Liver (tissue), 9 donors: Measurements from ENCODE around the gene ZNF211. TPM values are rescaled to one million over a fixed set of nuclear protein-coding genes. Genes with fewer than 3 reads are reported as not detected.
A peak's percentile ranks its signal among the peaks of the same experiment; 100 is the strongest.

Source experiments
- DNase-seq: peaks from one replicate; pipeline ENCODE4 v3.0.0-alpha.2; 2017; ENCODE audit warnings: low spot score
- H3K27ac ChIP-seq, 2 donors: one replicate each; pipeline ENCODE4 v1.7.0; 2013; ENCODE audit warnings: inconsistent platforms in 2 of 2, low read length in 2 of 2, control low read depth in 1 of 2, low read depth in 1 of 2, mild to moderate bottlenecking in 1 of 2
- H3K27me3 ChIP-seq, 4 donors: one replicate each; pipeline versions ENCODE4 v1.6.1 to v1.7.0; 2013; ENCODE audit warnings: low read length in 3 of 4, inconsistent platforms in 1 of 4, mild to moderate bottlenecking in 1 of 4, moderate library complexity in 1 of 4; ENCODE audit not compliant: control insufficient read depth in 4 of 4, insufficient read depth in 4 of 4
- H3K36me3 ChIP-seq, 4 donors: one replicate each; pipeline versions ENCODE4 v1.6.1 to v1.7.0; 2013; ENCODE audit warnings: low read length in 3 of 4, mild to moderate bottlenecking in 3 of 4, low read depth in 1 of 4, moderate library complexity in 1 of 4; ENCODE audit not compliant: control insufficient read depth in 4 of 4, insufficient read depth in 3 of 4
- H3K4me1 ChIP-seq, 4 donors: one replicate each; pipeline versions ENCODE4 v1.6.1 to v1.7.0; 2013; ENCODE audit warnings: low read length in 3 of 4, mild to moderate bottlenecking in 3 of 4, moderate library complexity in 1 of 4; ENCODE audit not compliant: control insufficient read depth in 4 of 4, insufficient read depth in 4 of 4
- H3K4me3 ChIP-seq, 3 donors: one replicate each; pipeline versions ENCODE4 v1.6.1 to v1.7.0; 2013; ENCODE audit warnings: low read length in 3 of 3, control low read depth in 1 of 3, low read depth in 1 of 3, mild to moderate bottlenecking in 1 of 3
- H3K9ac ChIP-seq, 2 donors: one replicate each; pipeline ENCODE4 v1.7.0; 2013; ENCODE audit warnings: low read length in 2 of 2, mild to moderate bottlenecking in 2 of 2, moderate library complexity in 2 of 2, control low read depth in 1 of 2, low read depth in 1 of 2
- H3K9me3 ChIP-seq, 4 donors: one replicate each; pipeline versions ENCODE4 v1.6.1 to v1.7.0; 2013; ENCODE audit warnings: low read length in 3 of 4; ENCODE audit not compliant: control insufficient read depth in 4 of 4
- ATF3 ChIP-seq: IDR thresholded peaks from 2 replicates; pipeline ENCODE4 v1.6.1; 2016; ENCODE audit warnings: antibody characterized with exemption
- EGR1 ChIP-seq, 2 donors: IDR thresholded peaks; 2 replicates each; pipeline ENCODE4 v1.6.1; 2016 to 2018; ENCODE audit warnings: antibody characterized with exemption in 2 of 2, low read depth in 2 of 2
- FOXA1 ChIP-seq: IDR thresholded peaks from 2 replicates; pipeline ENCODE4 v1.6.1; 2016; ENCODE audit warnings: antibody characterized with exemption
- FOXA2 ChIP-seq: IDR thresholded peaks from 2 replicates; pipeline ENCODE4 v1.6.1; 2016; ENCODE audit warnings: antibody characterized with exemption
- GABPA ChIP-seq, 2 donors: IDR thresholded peaks in 1 of 2; conservative IDR thresholded peaks in 1 of 2; 2 replicates each; pipeline ENCODE4 v1.6.1; 2016; ENCODE audit warnings: antibody characterized with exemption in 2 of 2, mild to moderate bottlenecking in 1 of 2, moderate library complexity in 1 of 2
- HNF4A ChIP-seq, 2 donors: conservative IDR thresholded peaks; 2 replicates each; pipeline ENCODE4 v1.6.1; 2016; ENCODE audit warnings: antibody characterized with exemption in 2 of 2, mild to moderate bottlenecking in 2 of 2
- HNF4G ChIP-seq: IDR thresholded peaks from 2 replicates; pipeline ENCODE4 v1.6.1; 2016; ENCODE audit warnings: antibody characterized with exemption
- JUND ChIP-seq, 2 donors: IDR thresholded peaks; 2 replicates each; pipeline ENCODE4 v1.6.1; 2016; ENCODE audit warnings: antibody characterized with exemption in 2 of 2
- MAX ChIP-seq: IDR thresholded peaks from 2 replicates; pipeline ENCODE4 v1.6.1; 2016; ENCODE audit warnings: antibody characterized with exemption
- NR2F2 ChIP-seq: IDR thresholded peaks from 2 replicates; pipeline ENCODE4 v1.6.1; 2016; ENCODE audit warnings: antibody characterized with exemption
- RAD21 ChIP-seq, 2 donors: IDR thresholded peaks; 2 replicates each; pipeline ENCODE4 v1.6.1; 2016; ENCODE audit warnings: antibody characterized with exemption in 2 of 2, mild to moderate bottlenecking in 2 of 2
- RXRA ChIP-seq, 2 donors: IDR thresholded peaks; 2 replicates each; pipeline ENCODE4 v1.6.1; 2017 to 2018; ENCODE audit warnings: antibody characterized with exemption in 2 of 2, mild to moderate bottlenecking in 1 of 2
- SP1 ChIP-seq: IDR thresholded peaks from 2 replicates; pipeline ENCODE4 v1.6.1; 2018; ENCODE audit warnings: antibody characterized with exemption, mild to moderate bottlenecking
- TAF1 ChIP-seq: conservative IDR thresholded peaks from 2 replicates; pipeline ENCODE4 v1.6.1; 2016; ENCODE audit warnings: antibody characterized with exemption, mild to moderate bottlenecking
- YY1 ChIP-seq: IDR thresholded peaks from 2 replicates; pipeline ENCODE4 v1.6.1; 2016; ENCODE audit warnings: antibody characterized with exemption, mild to moderate bottlenecking
- WGBS: extraction: QIAGEN DNeasy Blood & Tissue Kit; methylation state at CpG from one replicate; pipeline ENCODE4 v1.1.7; 2013; 5-methylcytosine and 5-hydroxymethylcytosine counted together
- polyA plus RNA-seq, 2 donors: library from polyadenylated mRNA; stranded (reverse) in 1 of 2; unstranded in 1 of 2; fragments of 200-250 nt in 1 of 2; fragments of >200 nt in 1 of 2; fragmentation: Nextera tagmentation in 1 of 2; extraction: Ambion mirVana in 1 of 2; gene quantifications; one replicate each; pipeline versions ENCODE4 v1.2.1 to v1.2.3, GENCODE V29; 2013 to 2015
- total RNA-seq, 2 donors: library from RNA; depleted of rRNA; stranded (reverse); fragments of >200 nt; gene quantifications; one replicate each; pipeline ENCODE4 v1.2.3, GENCODE V29; 2014
- TF ChIP-seq, protein P1 (sequence below): fragments of 150-350 bp; IDR thresholded peaks from 2 replicates; pipeline ENCODE4 v1.5.1; 2017; ENCODE audit warnings: improper control_type of control experiment, low read depth, low read length; ENCODE audit not compliant: missing input control
- TF ChIP-seq, protein P2 (sequence below): IDR thresholded peaks from 2 replicates; pipeline ENCODE4 v1.6.1; 2016; ENCODE audit warnings: antibody characterized with exemption
- TF ChIP-seq, protein P3 (sequence below): IDR thresholded peaks from 2 replicates; pipeline ENCODE4 v1.6.1; 2016; ENCODE audit warnings: antibody characterized with exemption, mild to moderate bottlenecking
- donor health status: healthy.
- donor health status: healthy.
- donor health status: healthy.
- donor health status: healthy.
- donor health status: healthy.

Gene ZNF211
- total and polyA plus RNA-seq, 4 donors: 2.0 to 7.0 (median 3.3) TPM

- no peak for DNase-seq
- Histone ChIP-seq H3K9ac (no peak overlapping the region), H3K9me3 (peaks cover 46 to 90% (median 69%) of the 10 kb centered on the region in 4 donors), H3K27ac (no peak overlapping the region), H3K36me3 (peaks cover 0 to 52% (median 48%) of the 10 kb centered on the region in 4 donors), H3K27me3 (no peaks in the 10 kb centered on the region), H3K4me3 (peak overlapping the region in 2 of 3 donors; percentile 62 to 66), H3K4me1 (peaks cover 0 to 5% (median under 1%) of the 10 kb centered on the region in 4 donors)
- TF ChIP-seq, protein P1, sequence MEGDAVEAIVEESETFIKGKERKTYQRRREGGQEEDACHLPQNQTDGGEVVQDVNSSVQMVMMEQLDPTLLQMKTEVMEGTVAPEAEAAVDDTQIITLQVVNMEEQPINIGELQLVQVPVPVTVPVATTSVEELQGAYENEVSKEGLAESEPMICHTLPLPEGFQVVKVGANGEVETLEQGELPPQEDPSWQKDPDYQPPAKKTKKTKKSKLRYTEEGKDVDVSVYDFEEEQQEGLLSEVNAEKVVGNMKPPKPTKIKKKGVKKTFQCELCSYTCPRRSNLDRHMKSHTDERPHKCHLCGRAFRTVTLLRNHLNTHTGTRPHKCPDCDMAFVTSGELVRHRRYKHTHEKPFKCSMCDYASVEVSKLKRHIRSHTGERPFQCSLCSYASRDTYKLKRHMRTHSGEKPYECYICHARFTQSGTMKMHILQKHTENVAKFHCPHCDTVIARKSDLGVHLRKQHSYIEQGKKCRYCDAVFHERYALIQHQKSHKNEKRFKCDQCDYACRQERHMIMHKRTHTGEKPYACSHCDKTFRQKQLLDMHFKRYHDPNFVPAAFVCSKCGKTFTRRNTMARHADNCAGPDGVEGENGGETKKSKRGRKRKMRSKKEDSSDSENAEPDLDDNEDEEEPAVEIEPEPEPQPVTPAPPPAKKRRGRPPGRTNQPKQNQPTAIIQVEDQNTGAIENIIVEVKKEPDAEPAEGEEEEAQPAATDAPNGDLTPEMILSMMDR: no peak
- TF ChIP-seq FOXA1: no peak
- no peak for TF ChIP-seq FOXA2
- no peak for TF ChIP-seq NR2F2
- TF ChIP-seq HNF4G: no peak
- TF ChIP-seq ATF3: no peak
- no peak for TF ChIP-seq JUND (IDR thresholded peaks at IDR 0.05)
- no peak for TF ChIP-seq TAF1
- TF ChIP-seq EGR1 (IDR thresholded peaks at IDR 0.05; ENCODE audit: low read depth in 2 of 2): no peak
- no peak for TF ChIP-seq YY1
- TF ChIP-seq, protein P2, sequence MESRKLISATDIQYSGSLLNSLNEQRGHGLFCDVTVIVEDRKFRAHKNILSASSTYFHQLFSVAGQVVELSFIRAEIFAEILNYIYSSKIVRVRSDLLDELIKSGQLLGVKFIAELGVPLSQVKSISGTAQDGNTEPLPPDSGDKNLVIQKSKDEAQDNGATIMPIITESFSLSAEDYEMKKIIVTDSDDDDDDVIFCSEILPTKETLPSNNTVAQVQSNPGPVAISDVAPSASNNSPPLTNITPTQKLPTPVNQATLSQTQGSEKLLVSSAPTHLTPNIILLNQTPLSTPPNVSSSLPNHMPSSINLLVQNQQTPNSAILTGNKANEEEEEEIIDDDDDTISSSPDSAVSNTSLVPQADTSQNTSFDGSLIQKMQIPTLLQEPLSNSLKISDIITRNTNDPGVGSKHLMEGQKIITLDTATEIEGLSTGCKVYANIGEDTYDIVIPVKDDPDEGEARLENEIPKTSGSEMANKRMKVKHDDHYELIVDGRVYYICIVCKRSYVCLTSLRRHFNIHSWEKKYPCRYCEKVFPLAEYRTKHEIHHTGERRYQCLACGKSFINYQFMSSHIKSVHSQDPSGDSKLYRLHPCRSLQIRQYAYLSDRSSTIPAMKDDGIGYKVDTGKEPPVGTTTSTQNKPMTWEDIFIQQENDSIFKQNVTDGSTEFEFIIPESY: no peak
- TF ChIP-seq, protein P3, sequence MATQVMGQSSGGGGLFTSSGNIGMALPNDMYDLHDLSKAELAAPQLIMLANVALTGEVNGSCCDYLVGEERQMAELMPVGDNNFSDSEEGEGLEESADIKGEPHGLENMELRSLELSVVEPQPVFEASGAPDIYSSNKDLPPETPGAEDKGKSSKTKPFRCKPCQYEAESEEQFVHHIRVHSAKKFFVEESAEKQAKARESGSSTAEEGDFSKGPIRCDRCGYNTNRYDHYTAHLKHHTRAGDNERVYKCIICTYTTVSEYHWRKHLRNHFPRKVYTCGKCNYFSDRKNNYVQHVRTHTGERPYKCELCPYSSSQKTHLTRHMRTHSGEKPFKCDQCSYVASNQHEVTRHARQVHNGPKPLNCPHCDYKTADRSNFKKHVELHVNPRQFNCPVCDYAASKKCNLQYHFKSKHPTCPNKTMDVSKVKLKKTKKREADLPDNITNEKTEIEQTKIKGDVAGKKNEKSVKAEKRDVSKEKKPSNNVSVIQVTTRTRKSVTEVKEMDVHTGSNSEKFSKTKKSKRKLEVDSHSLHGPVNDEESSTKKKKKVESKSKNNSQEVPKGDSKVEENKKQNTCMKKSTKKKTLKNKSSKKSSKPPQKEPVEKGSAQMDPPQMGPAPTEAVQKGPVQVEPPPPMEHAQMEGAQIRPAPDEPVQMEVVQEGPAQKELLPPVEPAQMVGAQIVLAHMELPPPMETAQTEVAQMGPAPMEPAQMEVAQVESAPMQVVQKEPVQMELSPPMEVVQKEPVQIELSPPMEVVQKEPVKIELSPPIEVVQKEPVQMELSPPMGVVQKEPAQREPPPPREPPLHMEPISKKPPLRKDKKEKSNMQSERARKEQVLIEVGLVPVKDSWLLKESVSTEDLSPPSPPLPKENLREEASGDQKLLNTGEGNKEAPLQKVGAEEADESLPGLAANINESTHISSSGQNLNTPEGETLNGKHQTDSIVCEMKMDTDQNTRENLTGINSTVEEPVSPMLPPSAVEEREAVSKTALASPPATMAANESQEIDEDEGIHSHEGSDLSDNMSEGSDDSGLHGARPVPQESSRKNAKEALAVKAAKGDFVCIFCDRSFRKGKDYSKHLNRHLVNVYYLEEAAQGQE: no peak
- TF ChIP-seq MAX: no peak
- no peak for TF ChIP-seq RXRA (IDR thresholded peaks at IDR 0.05)
- TF ChIP-seq RAD21 (IDR thresholded peaks at IDR 0.05): no peak
- TF ChIP-seq GABPA (IDR thresholded peaks at IDR 0.05 in 1 of 2, conservative IDR thresholded peaks at IDR 0.05 in 1 of 2): no peak
- no peak for TF ChIP-seq SP1
- TF ChIP-seq HNF4A (conservative IDR thresholded peaks at IDR 0.05): no peak
- WGBS: 99% methylated on average over 6 of the region's 6 CpGs
Observed at GRCh38 chr19:57688011-57688763, 55.2 kb downstream of the ZNF211 start.
